ENCODE data around the gene RPS6KA2. TPM values are rescaled to one million over a fixed set of nuclear protein-coding genes. Genes with fewer than 3 reads are reported as not detected.

RPS6KA2 gene
- total and polyA plus RNA-seq, 8 donors: 7.9 to 95.4 (median 22.9) TPM

DNA sequence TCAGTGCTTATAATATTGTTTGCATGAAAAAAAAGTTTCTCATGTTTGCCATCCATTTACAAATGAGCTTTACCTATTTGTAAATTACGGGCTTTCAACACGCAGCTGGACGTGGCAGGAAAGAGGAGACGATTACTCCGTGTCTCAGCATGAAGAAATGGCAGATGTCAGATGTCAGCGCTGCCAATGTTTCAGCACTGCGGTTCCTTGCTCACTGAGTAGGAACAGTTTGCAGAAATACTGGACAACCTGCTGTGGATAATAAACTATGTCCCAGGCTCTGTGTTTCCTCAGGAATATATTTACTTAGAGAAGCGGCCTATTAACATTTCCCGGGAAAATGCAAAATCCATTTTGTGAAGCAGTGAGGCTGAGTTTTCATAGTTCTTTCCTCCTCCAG, 63.2 kb downstream of the RPS6KA2 start:
- H3K4me3 ChIP-seq: no peak overlapping the region
- H3K4me1 ChIP-seq: no peaks in the 10 kb centered on the region
- intact Hi-C loops (cut with DNase I): no loop called here
- 86 to 90% methylated on average over 9 of the region's 9 CpGs for WGBS, 2 donors
- no peaks in the 10 kb centered on the region for H3K9me3 ChIP-seq
- H3K36me3 ChIP-seq: no peaks in the 10 kb centered on the region
- DNase-seq (no peak), FAIRE-seq (no peak), ATAC-seq (no peak)
- no peak overlapping the region for H3K27ac ChIP-seq
- H3K27me3 ChIP-seq: no peaks in the 10 kb centered on the region
- TF ChIP-seq, protein P1, sequence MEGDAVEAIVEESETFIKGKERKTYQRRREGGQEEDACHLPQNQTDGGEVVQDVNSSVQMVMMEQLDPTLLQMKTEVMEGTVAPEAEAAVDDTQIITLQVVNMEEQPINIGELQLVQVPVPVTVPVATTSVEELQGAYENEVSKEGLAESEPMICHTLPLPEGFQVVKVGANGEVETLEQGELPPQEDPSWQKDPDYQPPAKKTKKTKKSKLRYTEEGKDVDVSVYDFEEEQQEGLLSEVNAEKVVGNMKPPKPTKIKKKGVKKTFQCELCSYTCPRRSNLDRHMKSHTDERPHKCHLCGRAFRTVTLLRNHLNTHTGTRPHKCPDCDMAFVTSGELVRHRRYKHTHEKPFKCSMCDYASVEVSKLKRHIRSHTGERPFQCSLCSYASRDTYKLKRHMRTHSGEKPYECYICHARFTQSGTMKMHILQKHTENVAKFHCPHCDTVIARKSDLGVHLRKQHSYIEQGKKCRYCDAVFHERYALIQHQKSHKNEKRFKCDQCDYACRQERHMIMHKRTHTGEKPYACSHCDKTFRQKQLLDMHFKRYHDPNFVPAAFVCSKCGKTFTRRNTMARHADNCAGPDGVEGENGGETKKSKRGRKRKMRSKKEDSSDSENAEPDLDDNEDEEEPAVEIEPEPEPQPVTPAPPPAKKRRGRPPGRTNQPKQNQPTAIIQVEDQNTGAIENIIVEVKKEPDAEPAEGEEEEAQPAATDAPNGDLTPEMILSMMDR (IDR thresholded peaks at IDR 0.05): no peak

DNA sequence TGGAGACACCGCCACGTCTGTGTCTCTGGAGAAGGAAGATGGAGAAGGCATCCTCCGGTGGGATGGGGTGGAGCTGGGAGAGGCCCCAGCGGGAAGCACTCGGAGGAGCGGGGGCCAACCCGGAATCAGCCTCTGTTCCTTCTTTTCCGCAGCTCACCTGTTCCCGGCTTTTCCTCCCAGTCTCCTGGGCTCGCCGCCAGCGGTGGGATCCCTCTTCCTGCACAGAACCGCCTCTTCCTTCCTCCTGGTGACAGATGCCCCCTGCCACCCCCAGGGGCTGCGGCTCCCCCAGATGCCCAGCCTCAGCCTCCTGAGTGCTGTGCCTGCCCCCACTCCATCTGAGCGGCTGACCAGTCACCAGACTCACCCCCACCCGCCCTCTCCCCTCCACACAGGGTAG, 63.9 kb downstream of the RPS6KA2 start:
- TF ChIP-seq, protein P1 (IDR thresholded peaks at IDR 0.05): no peak
- Histone ChIP-seq H3K9me3 (no peaks in the 10 kb centered on the region), H3K4me1 (no peaks in the 10 kb centered on the region), H3K4me3 (no peak overlapping the region), H3K27ac (no peak overlapping the region), H3K36me3 (no peaks in the 10 kb centered on the region), H3K27me3 (no peaks in the 10 kb centered on the region)
- ATAC-seq (no peak), DNase-seq (no peak), FAIRE-seq (no peak)
- intact Hi-C loops (cut with DNase I): no loop called here
- WGBS, 2 donors: 87 to 92% methylated on average over 16 of the region's 16 CpGs

DNA sequence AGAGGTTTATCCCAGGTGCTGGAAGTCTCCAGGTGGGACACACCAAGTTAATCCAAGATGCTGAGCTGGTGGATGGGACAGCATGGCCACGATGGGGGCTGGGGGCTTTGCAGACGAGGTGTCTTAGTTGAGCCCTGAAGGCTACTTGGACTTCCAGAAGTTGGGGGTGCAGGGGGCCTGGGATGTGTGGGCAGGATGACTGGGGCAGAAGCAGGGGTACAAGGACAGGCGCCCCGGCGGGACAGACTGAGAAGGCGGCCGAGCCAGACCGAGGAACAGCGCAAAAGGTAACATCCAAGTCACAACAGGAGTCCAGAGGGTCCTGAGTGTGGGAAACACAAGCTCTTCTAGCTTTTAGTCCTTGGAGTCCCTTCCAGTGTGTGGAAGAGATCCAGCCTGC, 64.3 kb downstream of the RPS6KA2 start:
- DNase-seq (no peak), ATAC-seq (no peak), FAIRE-seq (no peak)
- H3K4me1 ChIP-seq: no peaks in the 10 kb centered on the region
- intact Hi-C loops (cut with DNase I): no loop called here
- TF ChIP-seq, protein P1 (IDR thresholded peaks at IDR 0.05): no peak
- no peak overlapping the region for H3K27ac ChIP-seq
- no peaks in the 10 kb centered on the region for H3K36me3 ChIP-seq
- WGBS, 2 donors: 97 to 99% methylated on average over 9 of the region's 9 CpGs
- no peak overlapping the region for H3K4me3 ChIP-seq
- no peaks in the 10 kb centered on the region for H3K27me3 ChIP-seq
- H3K9me3 ChIP-seq: no peaks in the 10 kb centered on the region

DNA sequence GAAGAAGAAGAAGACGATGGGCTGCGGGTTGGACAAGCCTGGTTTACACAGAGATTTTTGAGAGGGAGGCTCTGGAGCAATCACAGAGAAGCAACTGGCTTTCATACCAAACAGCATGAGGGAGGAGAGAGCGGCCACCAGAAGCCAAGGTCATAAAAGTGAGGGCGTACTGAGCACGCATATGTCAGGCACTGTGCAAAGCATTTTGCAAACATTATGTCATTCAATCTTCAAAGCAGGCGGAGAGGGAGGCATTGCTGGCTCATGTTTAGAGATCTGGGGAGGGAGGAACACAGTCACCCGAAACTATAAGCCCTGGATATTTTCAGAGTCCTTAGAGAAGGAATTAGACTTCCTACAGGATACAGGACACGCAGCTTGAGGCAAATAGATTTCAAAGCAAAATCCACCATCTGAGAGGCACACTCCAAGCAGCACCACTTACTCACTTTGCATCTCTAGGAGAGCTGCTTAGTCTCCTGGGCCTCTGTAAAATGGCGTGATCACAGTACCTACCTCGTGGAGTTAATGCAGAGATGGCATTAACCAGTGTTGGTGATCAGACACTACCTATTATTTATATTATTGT, 65.2 kb downstream of the RPS6KA2 start:
- DNase-seq: no peak

DNA sequence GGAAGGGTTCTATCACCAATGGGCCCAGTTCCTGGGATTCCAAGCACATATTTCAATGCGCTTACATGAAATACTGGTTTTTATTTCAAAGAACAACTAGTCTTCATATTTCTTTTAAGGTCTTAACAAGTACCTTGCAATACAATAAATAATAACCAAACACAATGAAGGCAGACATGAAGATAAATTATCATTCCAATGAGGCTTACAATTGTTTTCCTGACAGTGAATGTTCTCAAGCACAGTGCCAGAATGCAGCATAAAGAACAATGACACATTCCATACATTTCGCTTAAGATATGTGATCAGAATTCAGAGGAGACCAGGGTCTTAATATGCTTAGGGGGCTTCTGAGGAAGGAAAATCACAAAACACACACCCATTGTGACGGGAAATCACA, 66.8 kb downstream of the RPS6KA2 start:
- Histone ChIP-seq H3K4me1 (peaks cover 0 to 10% (median 0%) of the 10 kb centered on the region in 3 donors), H3K4me3 (no peak overlapping the region), H3K9me3 (no peaks in the 10 kb centered on the region), H3K36me3 (no peaks in the 10 kb centered on the region), H3K27me3 (no peaks in the 10 kb centered on the region), H3K27ac (no peak overlapping the region)
- FAIRE-seq (no peak), DNase-seq (no peak), ATAC-seq (no peak)
- TF ChIP-seq, protein P1 (IDR thresholded peaks at IDR 0.05): no peak
- intact Hi-C loops (cut with DNase I): no loop called here
- 97 to 99% methylated on average over 3 of the region's 3 CpGs for WGBS, 2 donors

More for the DNA sequence above, 65.2 kb downstream of the RPS6KA2 start:
- H3K27me3 ChIP-seq: no peaks in the 10 kb centered on the region
- H3K4me3 ChIP-seq: no peak overlapping the region
- no peak overlapping the region for H3K27ac ChIP-seq
- 88 to 91% methylated on average over 10 of the region's 10 CpGs for WGBS, 2 donors
- no peaks in the 10 kb centered on the region for H3K9me3 ChIP-seq
- FAIRE-seq: no peak
- no peak for ATAC-seq
- no peaks in the 10 kb centered on the region for H3K36me3 ChIP-seq
- H3K4me1 ChIP-seq: peaks cover 0 to 5% (median 0%) of the 10 kb centered on the region in 3 donors
- intact Hi-C loops (cut with DNase I): no loop called here
- TF ChIP-seq, protein P1 (IDR thresholded peaks at IDR 0.05): no peak
